Erythroblast (primary cell): ENCODE measurements around the gene TCF4.

ENCODE experiments used
- GATA1 ChIP-seq: IDR thresholded peaks from 2 replicates; pipeline ENCODE4 v1.6.1; 2011; ENCODE audit warnings: low read depth, mild to moderate bottlenecking, control low read depth, low read length, moderate library complexity
- POLR2A ChIP-seq: IDR thresholded peaks from 2 replicates; pipeline ENCODE4 v1.6.1; 2011; ENCODE audit warnings: mild to moderate bottlenecking, low read length

- no peak for TF ChIP-seq POLR2A
- TF ChIP-seq GATA1: no peak
These were observed 329.9 kb downstream of the TCF4 start for GRCh38 chr18:55258088-55258487.
